GM18511 (cell line): ENCODE data around the gene CCDC178.
"Not testable (repeated sequence)": the region's sequence is repeated elsewhere in the genome, so short reads cannot be mapped to it uniquely, and the experiment has no call there.

Experiments used
- ATAC-seq: cut with Tn5 transposase; IDR thresholded peaks from one replicate; pipeline ENCODE4 v1.9.1; 2021; ENCODE audit warnings: mild to moderate bottlenecking, moderate library complexity; ENCODE audit not compliant: unreplicated experiment

The CCDC178 gene

GRCh38 chr18:33231474-33232317, 208.8 kb downstream of the CCDC178 start:
- ATAC-seq: peak; percentile 95

- no peak for ATAC-seq
Observed at GRCh38 chr18:33212363-33212762, 228.2 kb downstream of the CCDC178 start.

- peak; percentile 63 for ATAC-seq
Observed at GRCh38 chr18:33210575-33211189, 229.8 kb downstream of the CCDC178 start.

GRCh38 chr18:33205777-33206176, 234.7 kb downstream of the CCDC178 start:
- no peak for ATAC-seq

- ATAC-seq: no peak
Observed at GRCh38 chr18:33201509-33201926, 239.0 kb downstream of the CCDC178 start.

GRCh38 chr18:33195795-33196194, 244.7 kb downstream of the CCDC178 start:
- ATAC-seq: no peak

GRCh38 chr18:33194793-33195192, 245.7 kb downstream of the CCDC178 start:
- no peak for ATAC-seq

- ATAC-seq: no peak
Observed at GRCh38 chr18:33184958-33185357, 255.6 kb downstream of the CCDC178 start.

GRCh38 chr18:33184175-33184574, 256.3 kb downstream of the CCDC178 start:
- ATAC-seq: no peak

- ATAC-seq: no peak
Observed at GRCh38 chr18:33183136-33183535, 257.4 kb downstream of the CCDC178 start.

GRCh38 chr18:33181016-33181415, 259.5 kb downstream of the CCDC178 start:
- ATAC-seq: no peak

- ATAC-seq: no peak
Observed at GRCh38 chr18:33169218-33169617, 271.3 kb downstream of the CCDC178 start.

GRCh38 chr18:33164121-33164520, 276.4 kb downstream of the CCDC178 start:
- ATAC-seq: not testable (repeated sequence)

- ATAC-seq: no peak
Observed at GRCh38 chr18:33161131-33161530, 279.4 kb downstream of the CCDC178 start.

GRCh38 chr18:33159151-33159550, 281.4 kb downstream of the CCDC178 start:
- no peak for ATAC-seq

GRCh38 chr18:33157893-33158292, 282.6 kb downstream of the CCDC178 start:
- ATAC-seq: no peak

- ATAC-seq: no peak
Observed at GRCh38 chr18:33156906-33157470, 283.5 kb downstream of the CCDC178 start.

GRCh38 chr18:33154049-33154448, 286.5 kb downstream of the CCDC178 start:
- ATAC-seq: no peak

GRCh38 chr18:33152376-33152775, 288.1 kb downstream of the CCDC178 start:
- no peak for ATAC-seq

GRCh38 chr18:33147811-33148210, 292.7 kb downstream of the CCDC178 start:
- ATAC-seq: not testable (repeated sequence)

GRCh38 chr18:33146014-33146413, 294.5 kb downstream of the CCDC178 start:
- no peak for ATAC-seq
